OCI-LY7 (cell line): Measurements from ENCODE around the gene LMX1A. TPM values are rescaled to one million over a fixed set of nuclear protein-coding genes. Genes with fewer than 3 reads are reported as not detected.

Experiments
- BruUV-seq: library from RNA; stranded (reverse); fragments of 400-500 nt; replicated peaks from 2 replicates; lab custom pipeline; 2021; lab: Mats Ljungman, UMichigan
- CTCF ChIA-PET: fragments of 300-600 bp; sonication (Branson Sonifier 250); formaldehyde crosslinking; loops from one replicate; lab custom pipeline; 2022; ENCODE audit warnings: antibody characterized with exemption; ENCODE audit not compliant: unreplicated experiment; lab: Charles Lee
- POLR2A ChIA-PET: fragments of 300-600 bp; sonication (Branson Sonifier 250); formaldehyde crosslinking; loops from one replicate; lab custom pipeline; 2022; ENCODE audit warnings: antibody characterized with exemption; lab: Charles Lee
- DNase-seq: peaks from one replicate; pipeline ENCODE4 v3.0.0-alpha.2; 2015; ENCODE audit warnings: low spot score
- H2AFZ ChIP-seq: fragments of 200-600 bp; sonication (generic), shearing (Covaris generic); 2 replicates; pipeline ENCODE4 v1.6.1; 2014; ENCODE audit warnings: mild to moderate bottlenecking, antibody characterized with exemption, low read length, moderate library complexity
- H3K27ac ChIP-seq: fragments of 200-600 bp; sonication (generic); 2 replicates; pipeline ENCODE4 v1.5.1; 2014; ENCODE audit warnings: mixed run types, low read depth, mild to moderate bottlenecking, moderate library complexity, low read length, inconsistent platforms; ENCODE audit not compliant: poor library complexity, severe bottlenecking
- H3K36me3 ChIP-seq: fragments of 200-600 bp; sonication (generic); 2 replicates; pipeline ENCODE4 v1.6.1; 2014; ENCODE audit warnings: mild to moderate bottlenecking, antibody characterized with exemption, low read length, moderate library complexity, mixed read lengths; ENCODE audit not compliant: insufficient read depth
- H3K4me1 ChIP-seq: fragments of 200-600 bp; sonication (generic); 2 replicates; pipeline ENCODE4 v1.5.1; 2014; ENCODE audit warnings: mild to moderate bottlenecking, low read length; ENCODE audit not compliant: insufficient read depth, poor library complexity, severe bottlenecking
- H3K4me2 ChIP-seq: fragments of 200-600 bp; sonication (generic); 2 replicates; pipeline ENCODE4 v1.6.1; 2014; ENCODE audit warnings: mild to moderate bottlenecking, low read length
- H3K4me3 ChIP-seq: fragments of 200-600 bp; sonication (generic); 2 replicates; pipeline ENCODE4 v1.5.1; 2014; ENCODE audit warnings: mild to moderate bottlenecking, low read depth, low read length; ENCODE audit not compliant: poor library complexity, severe bottlenecking
- H3K79me2 ChIP-seq: fragments of 200-600 bp; sonication (generic); 2 replicates; pipeline ENCODE4 v1.6.1; 2016; ENCODE audit warnings: low read depth, mild to moderate bottlenecking, low read length, moderate library complexity, mixed read lengths; ENCODE audit not compliant: insufficient read depth
- H3K9me2 ChIP-seq: fragments of 200-600 bp; sonication (generic); 2 replicates; pipeline ENCODE4 v1.6.1; 2016; ENCODE audit warnings: mild to moderate bottlenecking, low read length, mixed read lengths; ENCODE audit not compliant: insufficient read depth
- H3K9me3 ChIP-seq: fragments of 200-600 bp; sonication (generic); 2 replicates; pipeline ENCODE4 v1.6.1; 2014; ENCODE audit warnings: mild to moderate bottlenecking, mixed run types, low read length, mixed read lengths
- H4K20me1 ChIP-seq: fragments of 200-600 bp; sonication (generic); 2 replicates; pipeline ENCODE4 v1.6.1; 2014; ENCODE audit warnings: mild to moderate bottlenecking, antibody characterized with exemption, low read length, moderate library complexity, mixed read lengths; ENCODE audit not compliant: insufficient read depth
- EZH2phosphoT487 ChIP-seq: fragments of 200-600 bp; sonication (generic); IDR thresholded peaks from 2 replicates; pipeline ENCODE4 v1.6.1; 2018; ENCODE audit warnings: low read depth, borderline replicate concordance, mild to moderate bottlenecking, mixed run types, antibody characterized with exemption, low read length, moderate library complexity, mixed read lengths
- intact Hi-C: fragments of 100-400 bp; cut with micrococcal nuclease; formaldehyde crosslinking; loops from one replicate; pipeline ENCODE4 v1.10.0; 2022; ENCODE audit not compliant: unreplicated experiment
- total RNA-seq, 2 experiments: library from RNA; depleted of rRNA in 1 of 2; stranded (reverse); fragments of >200 nt in 1 of 2; shearing (Covaris generic) in 1 of 2; gene quantifications; 2 replicates each; pipeline ENCODE4 v1.2.3, GENCODE V29; 2014 to 2022
- TF ChIP-seq, protein P1 (sequence below): fragments of 200-600 bp; sonication (generic); conservative IDR thresholded peaks from 2 replicates; pipeline ENCODE4 v1.5.1; 2014; ENCODE audit warnings: mild to moderate bottlenecking, antibody characterized with exemption, low read length, moderate library complexity, mixed read lengths

The LMX1A gene
- total RNA-seq, 2 experiments from 2014 or later, result not detected

DNA sequence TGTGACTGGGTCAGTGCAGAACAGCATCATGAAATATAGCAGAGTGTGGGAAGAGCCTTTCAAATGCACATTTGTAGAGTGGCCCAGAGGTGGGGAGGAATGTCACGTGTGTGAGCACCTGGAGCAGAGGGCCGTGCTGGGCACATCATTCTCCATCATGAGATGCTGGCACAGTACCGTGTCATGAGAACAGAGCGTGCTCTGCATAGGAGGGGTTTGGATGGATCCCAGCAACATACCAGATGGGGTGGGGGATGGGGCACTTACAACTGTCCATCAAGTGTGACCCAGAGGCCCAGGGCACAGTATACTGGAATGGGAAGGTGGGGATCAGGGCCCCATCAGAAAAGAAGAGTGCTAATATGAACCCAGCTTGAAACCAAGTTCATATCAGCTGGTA lies 182.0 kb downstream of the LMX1A start:
- H3K36me3 ChIP-seq, result no peaks in the 10 kb centered on the region
- H3K27ac ChIP-seq, result no peak overlapping the region
- no peaks in the 10 kb centered on the region for H3K9me3 ChIP-seq
- no peaks in the 10 kb centered on the region for H3K9me2 ChIP-seq
- ChIA-PET POLR2A (no interaction called here), CTCF (no interaction called here)
- no peak overlapping the region for H3K4me3 ChIP-seq
- BruUV-seq, result no TSS peak
- H3K4me1 ChIP-seq, result no peaks in the 10 kb centered on the region
- no peaks in the 10 kb centered on the region for H4K20me1 ChIP-seq
- intact Hi-C loops, result no loop called here
- H3K4me2 ChIP-seq, result no peak overlapping the region
- TF ChIP-seq EZH2phosphoT487, result no peak
- TF ChIP-seq, protein P1, sequence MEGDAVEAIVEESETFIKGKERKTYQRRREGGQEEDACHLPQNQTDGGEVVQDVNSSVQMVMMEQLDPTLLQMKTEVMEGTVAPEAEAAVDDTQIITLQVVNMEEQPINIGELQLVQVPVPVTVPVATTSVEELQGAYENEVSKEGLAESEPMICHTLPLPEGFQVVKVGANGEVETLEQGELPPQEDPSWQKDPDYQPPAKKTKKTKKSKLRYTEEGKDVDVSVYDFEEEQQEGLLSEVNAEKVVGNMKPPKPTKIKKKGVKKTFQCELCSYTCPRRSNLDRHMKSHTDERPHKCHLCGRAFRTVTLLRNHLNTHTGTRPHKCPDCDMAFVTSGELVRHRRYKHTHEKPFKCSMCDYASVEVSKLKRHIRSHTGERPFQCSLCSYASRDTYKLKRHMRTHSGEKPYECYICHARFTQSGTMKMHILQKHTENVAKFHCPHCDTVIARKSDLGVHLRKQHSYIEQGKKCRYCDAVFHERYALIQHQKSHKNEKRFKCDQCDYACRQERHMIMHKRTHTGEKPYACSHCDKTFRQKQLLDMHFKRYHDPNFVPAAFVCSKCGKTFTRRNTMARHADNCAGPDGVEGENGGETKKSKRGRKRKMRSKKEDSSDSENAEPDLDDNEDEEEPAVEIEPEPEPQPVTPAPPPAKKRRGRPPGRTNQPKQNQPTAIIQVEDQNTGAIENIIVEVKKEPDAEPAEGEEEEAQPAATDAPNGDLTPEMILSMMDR, result no peak
- H2AFZ ChIP-seq, result no peak overlapping the region
- H3K79me2 ChIP-seq, result no peaks in the 10 kb centered on the region
- no peak for DNase-seq

DNA sequence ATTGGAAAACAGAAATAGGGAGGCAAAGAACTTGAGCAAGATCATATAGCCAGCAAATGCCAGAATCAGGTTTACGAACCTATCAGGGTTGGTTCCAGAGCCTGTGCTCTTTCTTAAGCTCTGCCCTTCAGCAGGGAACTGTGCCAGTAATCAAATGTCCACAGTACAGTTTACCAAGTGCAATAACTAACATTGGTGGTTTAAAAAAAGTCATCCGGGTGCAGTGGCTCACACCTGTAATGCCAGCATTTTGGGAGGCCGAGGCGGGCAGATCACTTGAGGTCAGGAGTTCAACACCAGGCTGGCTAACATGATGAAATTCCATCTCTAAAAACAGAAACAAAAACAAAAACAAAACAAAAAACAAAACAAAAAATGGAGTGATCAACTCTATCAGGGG lies 182.7 kb downstream of the LMX1A start:
- no TSS peak for BruUV-seq
- Histone ChIP-seq H3K4me1 (no peaks in the 10 kb centered on the region), H3K9me3 (no peaks in the 10 kb centered on the region), H3K4me3 (no peak overlapping the region), H3K27ac (no peak overlapping the region), H2AFZ (no peak overlapping the region), H3K9me2 (no peaks in the 10 kb centered on the region), H3K36me3 (no peaks in the 10 kb centered on the region), H3K79me2 (no peaks in the 10 kb centered on the region), H3K4me2 (no peak overlapping the region), H4K20me1 (no peaks in the 10 kb centered on the region)
- POLR2A ChIA-PET, result interaction anchor here (0.5 kb wide), 1 partner anchor 128 kb away, joined by 5 read pairs; no protein-coding TSS in a partner anchor
- CTCF ChIA-PET, result no interaction called here
- intact Hi-C loops, result no loop called here
- no peak for DNase-seq
- TF ChIP-seq, protein P1, result no peak

DNA sequence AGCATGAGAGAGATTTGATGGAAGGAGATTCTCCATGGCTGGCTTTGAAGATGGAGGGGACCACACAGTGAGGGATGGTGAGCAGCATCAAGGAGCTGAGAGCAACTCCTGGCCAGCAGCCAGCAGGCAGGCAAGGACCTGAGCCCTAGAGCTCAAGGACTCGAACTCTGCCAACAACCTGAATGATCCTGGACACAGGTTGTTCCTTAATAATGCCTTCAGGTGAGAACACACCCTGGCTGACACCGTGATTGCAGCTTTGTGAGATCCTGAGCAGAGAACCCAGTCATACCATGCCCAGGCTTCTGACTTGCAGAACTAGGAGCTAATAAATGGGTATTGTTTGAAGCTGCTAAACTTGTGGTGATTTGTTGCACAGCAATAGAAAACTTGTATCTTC lies 183.1 kb downstream of the LMX1A start:
- Histone ChIP-seq H3K9me3 (no peaks in the 10 kb centered on the region), H3K4me2 (no peak overlapping the region), H3K4me1 (no peaks in the 10 kb centered on the region), H3K27ac (no peak overlapping the region), H3K4me3 (no peak overlapping the region), H3K79me2 (no peaks in the 10 kb centered on the region), H3K36me3 (no peaks in the 10 kb centered on the region), H2AFZ (no peak overlapping the region), H3K9me2 (no peaks in the 10 kb centered on the region), H4K20me1 (no peaks in the 10 kb centered on the region)
- ChIA-PET CTCF (no interaction called here), POLR2A (interaction anchor here (0.5 kb wide), 1 partner anchor 128 kb away, joined by 5 read pairs; no protein-coding TSS in a partner anchor)
- DNase-seq, result no peak
- BruUV-seq, result no TSS peak
- TF ChIP-seq, protein P1, result no peak
- no peak for TF ChIP-seq EZH2phosphoT487
- intact Hi-C loops, result no loop called here
